Suppressor macrophage treated with lipopolysaccharide for 4 hours (primary cell): Measurements from ENCODE around the gene SMCO2.
A peak's percentile ranks its signal among the peaks of the same experiment; 100 is the strongest.
"Not testable (repeated sequence)": the region's sequence is repeated elsewhere in the genome, so short reads cannot be mapped to it uniquely, and the experiment has no call there.

Experiments
- DNase-seq: peaks from one replicate; pipeline ENCODE4 v3.0.0-alpha.2; 2020

Gene SMCO2

GRCh38 chr12:27530157-27530922 is 83.8 kb downstream of the SMCO2 start:
- DNase-seq = no peak

GRCh38 chr12:27531896-27532295 is 85.4 kb downstream of the SMCO2 start:
- no peak for DNase-seq

- DNase-seq = no peak
Measured at GRCh38 chr12:27534060-27534764, 87.7 kb downstream of the SMCO2 start.

- no peak for DNase-seq
Measured at GRCh38 chr12:27534765-27535161, 88.2 kb downstream of the SMCO2 start.

GRCh38 chr12:27535318-27535717 is 88.8 kb downstream of the SMCO2 start:
- no peak for DNase-seq

- no peak for DNase-seq
Measured at GRCh38 chr12:27537855-27538675, 91.5 kb downstream of the SMCO2 start.

- no peak for DNase-seq
Measured at GRCh38 chr12:27539191-27539631, 92.7 kb downstream of the SMCO2 start.

GRCh38 chr12:27541031-27541719 is 94.6 kb downstream of the SMCO2 start:
- no peak for DNase-seq

GRCh38 chr12:27542628-27543027 is 96.1 kb downstream of the SMCO2 start:
- DNase-seq = no peak

GRCh38 chr12:27544858-27545257 is 98.3 kb downstream of the SMCO2 start:
- DNase-seq = not testable (repeated sequence)

- DNase-seq = no peak
Measured at GRCh38 chr12:27545665-27546064, 99.1 kb downstream of the SMCO2 start.

- no peak for DNase-seq
Measured at GRCh38 chr12:27547592-27547991, 101.1 kb downstream of the SMCO2 start.

- DNase-seq = peak; percentile 46
Measured at GRCh38 chr12:27548301-27549199, 102.0 kb downstream of the SMCO2 start.

GRCh38 chr12:27549236-27549800 is 102.8 kb downstream of the SMCO2 start:
- peak; percentile 71 for DNase-seq

- DNase-seq = peak; percentile 92
Measured at GRCh38 chr12:27549801-27550652, 103.5 kb downstream of the SMCO2 start.

GRCh38 chr12:27550653-27550975 is 104.1 kb downstream of the SMCO2 start:
- no peak for DNase-seq

GRCh38 chr12:27551172-27551840 is 104.8 kb downstream of the SMCO2 start:
- DNase-seq = no peak
